ENCODE measurements around the gene AKIRIN2.
"Not testable (repeated sequence)": the region's sequence is repeated elsewhere in the genome, so short reads cannot be mapped to it uniquely, and the experiment has no call there.

Gene AKIRIN2

GRCh38 chr6:87718662-87719433 lies 16.8 kb upstream of the AKIRIN2 start:
- in situ Hi-C loops (cut with MboI; ENCODE audit: low sequenced_read_pairs), result no loop called here

- in situ Hi-C loops (cut with MboI; ENCODE audit: low sequenced_read_pairs), result no loop called here
These were observed 15.0 kb upstream of the AKIRIN2 start for GRCh38 chr6:87716928-87717614.

GRCh38 chr6:87714093-87714842 lies 12.2 kb upstream of the AKIRIN2 start:
- in situ Hi-C loops (cut with MboI; ENCODE audit: low sequenced_read_pairs), result no loop called here

- in situ Hi-C loops (cut with MboI; ENCODE audit: low sequenced_read_pairs), result not testable (repeated sequence)
These were observed 10.7 kb upstream of the AKIRIN2 start for GRCh38 chr6:87712713-87713112.

- in situ Hi-C loops (cut with MboI; ENCODE audit: low sequenced_read_pairs), result no loop called here
These were observed 8.1 kb upstream of the AKIRIN2 start for GRCh38 chr6:87710090-87710489.

- in situ Hi-C loops (cut with MboI; ENCODE audit: low sequenced_read_pairs), result not testable (repeated sequence)
These were observed 6.8 kb upstream of the AKIRIN2 start for GRCh38 chr6:87708581-87709427.

GRCh38 chr6:87706187-87706966 lies 4.3 kb upstream of the AKIRIN2 start:
- in situ Hi-C loops (cut with MboI; ENCODE audit: low sequenced_read_pairs), result no loop called here

- in situ Hi-C loops (cut with MboI; ENCODE audit: low sequenced_read_pairs), result no loop called here
These were observed 3.1 kb upstream of the AKIRIN2 start for GRCh38 chr6:87705070-87705691.

- in situ Hi-C loops (cut with MboI; ENCODE audit: low sequenced_read_pairs), result not testable (repeated sequence)
These were observed 1.0 kb upstream of the AKIRIN2 start for GRCh38 chr6:87703039-87703438.

- in situ Hi-C loops (cut with MboI; ENCODE audit: low sequenced_read_pairs), result no loop called here
These were observed 534 bp upstream of the AKIRIN2 start for GRCh38 chr6:87702589-87702945.

- in situ Hi-C loops (cut with MboI; ENCODE audit: low sequenced_read_pairs), result no loop called here
These were observed 723 bp downstream of the AKIRIN2 start for GRCh38 chr6:87701344-87701675.

GRCh38 chr6:87700397-87701343 lies 1.4 kb downstream of the AKIRIN2 start:
- in situ Hi-C loops (cut with MboI; ENCODE audit: low sequenced_read_pairs), result no loop called here

GRCh38 chr6:87699576-87699975 lies 2.5 kb downstream of the AKIRIN2 start:
- in situ Hi-C loops (cut with MboI; ENCODE audit: low sequenced_read_pairs), result no loop called here

GRCh38 chr6:87698547-87699006 lies 3.5 kb downstream of the AKIRIN2 start:
- in situ Hi-C loops (cut with MboI; ENCODE audit: low sequenced_read_pairs), result no loop called here

GRCh38 chr6:87697581-87698546 lies 4.2 kb downstream of the AKIRIN2 start:
- in situ Hi-C loops (cut with MboI; ENCODE audit: low sequenced_read_pairs), result no loop called here

GRCh38 chr6:87696817-87697216 lies 5.2 kb downstream of the AKIRIN2 start:
- in situ Hi-C loops (cut with MboI; ENCODE audit: low sequenced_read_pairs), result not testable (repeated sequence)

GRCh38 chr6:87692086-87692485 lies 9.9 kb downstream of the AKIRIN2 start:
- in situ Hi-C loops (cut with MboI; ENCODE audit: low sequenced_read_pairs), result no loop called here

All from HL-60/S4 treated with phorbol 12-myristate 13-acetate at 8.2 ng/mL for 4 days and 3 days (cell line).